Measurements from ENCODE around the gene TNFSF8.

- TF ChIP-seq CTCF (IDR thresholded peaks at IDR 0.05 in 4 of 5, conservative IDR thresholded peaks at IDR 0.05 in 1 of 5) (no peak), POLR2A (IDR thresholded peaks at IDR 0.05) (no peak)
These were observed 29.2 kb downstream of the TNFSF8 start for GRCh38 chr9:114900942-114901802.
